Measurements from ENCODE around the gene HUS1B.

HUS1B gene

GRCh38 chr6:679282-679681 is 22.4 kb upstream of the HUS1B start:
- H3K4me3 ChIP-seq (ENCODE audit: low read depth, low read length) = no peak overlapping the region
- DNase-seq (ENCODE audit: low read depth) = no peak
- no peak for TF ChIP-seq CTCF (IDR thresholded peaks at IDR 0.05; ENCODE audit: low read depth, low read length, missing control alignments)

GRCh38 chr6:678520-678919 is 21.6 kb upstream of the HUS1B start:
- no peak for TF ChIP-seq CTCF (IDR thresholded peaks at IDR 0.05; ENCODE audit: low read depth, low read length, missing control alignments)
- no peak overlapping the region for H3K4me3 ChIP-seq (ENCODE audit: low read depth, low read length)
- DNase-seq (ENCODE audit: low read depth) = no peak

- no peak for DNase-seq (ENCODE audit: low read depth)
Observed at GRCh38 chr6:677919-678318, 21.0 kb upstream of the HUS1B start.

GRCh38 chr6:674956-675355 is 18.1 kb upstream of the HUS1B start:
- TF ChIP-seq CTCF (IDR thresholded peaks at IDR 0.05; ENCODE audit: low read depth, low read length, missing control alignments) = no peak
- no peak overlapping the region for H3K4me3 ChIP-seq (ENCODE audit: low read depth, low read length)
- DNase-seq (ENCODE audit: low read depth) = no peak

More at GRCh38 chr6:677919-678318, 21.0 kb upstream of the HUS1B start:
- H3K4me3 ChIP-seq (ENCODE audit: low read depth, low read length) = no peak overlapping the region
- TF ChIP-seq CTCF (IDR thresholded peaks at IDR 0.05; ENCODE audit: low read depth, low read length, missing control alignments) = no peak

- TF ChIP-seq CTCF (IDR thresholded peaks at IDR 0.05; ENCODE audit: low read depth, low read length, missing control alignments) = no peak
- DNase-seq (ENCODE audit: low read depth) = no peak
- H3K4me3 ChIP-seq (ENCODE audit: low read depth, low read length) = no peak overlapping the region
Observed at GRCh38 chr6:674406-674805, 17.5 kb upstream of the HUS1B start.

GRCh38 chr6:667253-667927 is 10.5 kb upstream of the HUS1B start:
- no peak for TF ChIP-seq CTCF (IDR thresholded peaks at IDR 0.05; ENCODE audit: low read depth, low read length, missing control alignments)
- DNase-seq (ENCODE audit: low read depth) = no peak
- no peak overlapping the region for H3K4me3 ChIP-seq (ENCODE audit: low read depth, low read length)

Data from GM12864 (cell line).